ENCODE results near the gene CLTC.

- TF ChIP-seq, protein P1, sequence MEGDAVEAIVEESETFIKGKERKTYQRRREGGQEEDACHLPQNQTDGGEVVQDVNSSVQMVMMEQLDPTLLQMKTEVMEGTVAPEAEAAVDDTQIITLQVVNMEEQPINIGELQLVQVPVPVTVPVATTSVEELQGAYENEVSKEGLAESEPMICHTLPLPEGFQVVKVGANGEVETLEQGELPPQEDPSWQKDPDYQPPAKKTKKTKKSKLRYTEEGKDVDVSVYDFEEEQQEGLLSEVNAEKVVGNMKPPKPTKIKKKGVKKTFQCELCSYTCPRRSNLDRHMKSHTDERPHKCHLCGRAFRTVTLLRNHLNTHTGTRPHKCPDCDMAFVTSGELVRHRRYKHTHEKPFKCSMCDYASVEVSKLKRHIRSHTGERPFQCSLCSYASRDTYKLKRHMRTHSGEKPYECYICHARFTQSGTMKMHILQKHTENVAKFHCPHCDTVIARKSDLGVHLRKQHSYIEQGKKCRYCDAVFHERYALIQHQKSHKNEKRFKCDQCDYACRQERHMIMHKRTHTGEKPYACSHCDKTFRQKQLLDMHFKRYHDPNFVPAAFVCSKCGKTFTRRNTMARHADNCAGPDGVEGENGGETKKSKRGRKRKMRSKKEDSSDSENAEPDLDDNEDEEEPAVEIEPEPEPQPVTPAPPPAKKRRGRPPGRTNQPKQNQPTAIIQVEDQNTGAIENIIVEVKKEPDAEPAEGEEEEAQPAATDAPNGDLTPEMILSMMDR (IDR thresholded peaks at IDR 0.05 in 4 of 5, conservative IDR thresholded peaks at IDR 0.05 in 1 of 5), result no peak
- TF ChIP-seq POLR2A (IDR thresholded peaks at IDR 0.05), result no peak
These were observed 78.4 kb downstream of the CLTC start for GRCh38 chr17:59698143-59698542.

Data from gastrocnemius medialis (tissue), 4 donors.